ENCODE results near the gene METTL21C.

METTL21C gene

DNA sequence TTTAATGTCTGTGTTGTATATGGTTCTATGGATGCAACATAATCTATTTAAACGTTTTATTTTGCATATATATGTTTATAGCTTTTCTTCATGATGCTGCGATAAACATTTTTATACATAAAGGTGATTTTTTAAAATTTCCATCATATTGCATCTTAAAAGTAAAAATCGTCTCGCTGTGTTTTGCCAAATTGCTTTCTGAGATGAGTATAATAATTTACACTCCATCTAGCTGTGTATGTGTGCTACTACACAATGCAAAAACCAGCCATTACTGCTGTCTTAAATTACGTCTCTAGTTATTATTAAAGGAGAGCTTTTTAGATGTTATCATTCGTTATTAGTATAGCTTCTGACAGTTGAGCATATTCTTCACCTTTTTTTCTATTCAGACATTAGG, 37.2 kb downstream of the METTL21C start:
- DNase-seq = no peak

DNA sequence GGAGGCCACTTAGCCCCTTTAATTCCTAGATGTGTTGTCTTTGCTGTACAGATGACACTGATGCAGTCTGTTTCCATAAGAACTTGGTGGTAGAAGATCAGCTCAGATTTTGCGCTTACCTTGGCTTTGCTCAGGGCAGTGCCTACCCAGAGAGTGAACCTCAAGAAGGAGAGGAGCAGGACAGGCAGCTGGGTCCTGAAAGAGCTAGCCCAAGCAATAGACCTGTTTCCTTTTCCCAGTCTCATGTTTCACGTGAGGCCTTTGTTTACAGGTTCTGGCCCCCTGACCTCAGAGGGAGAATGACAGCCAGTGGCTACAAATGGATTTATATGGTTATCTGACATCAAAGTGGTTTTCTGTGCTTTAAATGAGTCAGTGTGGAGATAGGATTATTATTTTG, 40.1 kb downstream of the METTL21C start:
- DNase-seq = no peak

DNA sequence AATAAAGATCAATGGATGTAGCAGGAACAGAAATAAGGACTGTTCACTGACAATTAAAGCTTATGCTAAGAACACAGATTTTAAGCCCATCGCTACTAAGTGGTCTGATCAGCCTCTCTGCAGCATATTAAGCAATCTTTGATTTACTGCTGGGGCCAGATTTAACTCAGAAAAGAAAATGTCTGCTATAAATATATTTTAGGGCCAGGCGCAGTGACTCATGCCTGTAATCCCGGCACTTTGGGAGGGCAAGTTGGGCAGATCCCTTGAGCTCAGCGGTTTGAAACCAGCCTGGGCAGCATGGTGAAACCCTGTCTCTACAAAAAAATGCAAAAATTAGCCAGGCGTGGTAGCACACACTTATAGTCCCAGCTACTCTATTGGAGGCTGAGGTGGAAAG, 43.0 kb downstream of the METTL21C start:
- no peak for DNase-seq

DNA sequence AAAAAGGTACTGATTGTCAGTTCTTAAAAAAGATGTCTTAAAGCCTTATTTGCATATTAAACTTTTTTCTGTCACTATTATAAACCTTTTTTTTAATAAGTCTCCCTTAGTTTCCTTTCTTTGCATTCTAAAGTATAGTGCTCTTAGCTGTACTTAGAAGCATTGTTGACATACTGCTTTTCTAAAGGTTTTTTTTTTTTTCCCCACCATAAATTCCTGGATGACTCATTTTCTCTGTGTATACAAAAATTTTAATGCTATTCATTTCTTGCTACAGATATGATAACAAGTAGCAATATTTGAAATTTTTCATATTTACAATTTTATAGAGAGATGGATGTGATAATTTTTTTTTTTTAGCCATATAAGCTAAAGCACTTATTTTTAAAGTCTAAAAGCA, 43.5 kb downstream of the METTL21C start:
- no peak for DNase-seq

DNA sequence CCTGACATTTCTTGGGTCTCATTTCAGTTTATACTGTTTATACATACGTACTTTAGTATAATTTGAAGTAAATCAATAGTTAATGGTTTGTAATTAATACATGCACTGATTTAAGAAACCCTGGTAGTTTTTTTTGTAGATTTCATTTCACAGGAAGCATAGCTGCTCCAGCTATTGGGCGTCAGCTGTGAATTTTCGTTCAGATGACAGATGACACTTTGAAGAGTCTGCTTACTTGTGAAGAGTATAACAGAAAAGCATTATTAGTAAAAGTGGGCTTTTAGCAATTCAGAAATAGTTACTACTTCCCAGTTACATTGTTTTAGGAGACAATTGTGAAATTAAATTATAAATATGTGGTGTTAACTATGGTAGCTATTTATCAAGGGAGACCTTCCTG, 44.4 kb downstream of the METTL21C start:
- no peak for DNase-seq

DNA sequence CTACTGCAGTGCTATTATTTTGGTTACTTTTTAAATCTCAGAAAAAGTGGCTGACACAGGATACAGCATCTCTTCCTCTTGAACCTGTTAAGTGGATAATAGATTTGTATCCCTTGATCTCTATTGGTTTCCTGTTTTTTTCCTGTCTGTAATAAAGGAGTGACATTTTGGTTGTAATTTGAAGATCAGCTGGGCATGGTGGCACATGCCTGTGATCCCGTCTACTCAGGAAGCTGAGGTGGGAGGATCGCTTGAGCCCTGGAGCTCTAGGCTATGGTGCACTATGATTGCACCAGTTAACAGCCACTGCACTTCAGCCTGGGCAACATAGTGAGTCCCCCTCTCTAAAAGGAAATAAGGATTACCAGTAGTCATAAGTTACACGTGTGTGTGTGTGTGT, 46.8 kb downstream of the METTL21C start:
- no peak for DNase-seq

DNA sequence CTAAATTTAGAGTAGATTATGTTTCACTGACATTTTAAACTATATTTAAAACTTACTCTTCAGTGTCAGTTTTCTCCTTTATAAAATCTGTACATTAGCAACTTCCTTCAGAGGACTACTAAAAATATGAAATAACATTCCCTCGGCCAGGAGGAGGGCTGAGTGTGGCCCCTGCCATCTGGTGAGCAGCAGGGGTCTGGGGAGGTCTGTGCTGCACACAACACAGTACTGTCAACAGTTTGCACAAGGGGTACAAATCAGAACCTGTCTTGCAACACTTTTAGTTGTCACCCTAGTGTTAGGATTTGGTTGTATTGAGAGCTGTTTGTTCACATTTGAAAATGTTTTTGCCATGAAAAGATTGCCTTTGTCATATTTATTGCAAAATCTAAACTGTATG, 49.1 kb downstream of the METTL21C start:
- DNase-seq = no peak

DNA sequence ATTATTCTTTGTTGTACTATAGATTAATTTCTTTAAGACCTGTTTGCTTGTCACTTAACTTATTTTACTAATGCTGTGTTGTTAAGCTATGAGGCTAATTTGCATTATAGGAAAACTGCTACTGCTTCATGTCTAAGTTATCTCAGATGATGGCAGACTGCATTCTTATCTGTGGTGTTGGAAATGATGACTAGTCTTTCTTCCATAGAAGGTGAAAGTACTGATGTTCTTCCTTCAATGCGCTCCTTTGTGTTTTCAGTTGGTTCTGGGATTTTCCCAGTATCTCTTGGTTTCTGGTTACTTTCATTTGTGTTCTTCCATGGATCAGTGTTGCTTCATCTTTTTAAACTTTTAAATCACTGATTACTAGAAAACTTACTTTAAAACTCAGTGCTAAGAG, 51.2 kb downstream of the METTL21C start:
- DNase-seq = no peak

DNA sequence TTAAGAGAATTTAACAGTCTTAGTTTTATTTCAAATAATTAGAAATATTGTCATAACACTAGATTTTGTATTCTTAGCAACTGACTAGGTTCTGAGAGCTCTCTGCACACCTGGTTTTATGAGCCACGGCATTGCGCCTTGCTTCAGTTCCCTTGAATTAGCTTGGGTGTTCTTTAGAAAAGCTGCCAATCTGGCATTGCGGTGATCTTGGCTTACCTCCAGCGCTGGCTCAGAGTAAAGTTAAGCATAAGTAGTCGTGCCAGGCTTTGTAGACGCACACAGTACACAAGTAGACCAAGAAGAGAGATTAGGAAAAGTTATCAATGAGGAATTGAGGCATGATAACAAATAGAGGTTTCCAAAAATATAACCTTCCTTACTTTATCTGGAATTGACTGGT, 52.4 kb downstream of the METTL21C start:
- no peak for DNase-seq

DNA sequence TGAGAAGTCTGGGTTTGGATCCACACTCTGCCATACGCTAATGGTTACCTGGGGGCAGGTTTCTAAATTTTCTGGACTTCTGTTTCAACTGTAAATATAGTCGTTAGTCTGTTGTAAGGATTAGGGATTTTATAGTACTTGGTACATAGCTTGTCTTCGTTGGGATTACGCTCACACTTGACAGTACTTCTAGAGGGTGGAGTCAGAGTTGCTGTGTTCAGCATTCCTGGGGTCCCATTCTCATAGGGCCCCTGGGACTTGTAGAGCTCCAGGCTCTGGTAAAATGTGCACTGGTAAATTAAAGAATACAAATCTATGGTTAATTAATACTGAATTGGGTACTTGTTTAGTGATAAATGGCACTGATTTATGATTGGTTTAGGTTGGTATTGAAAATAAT, 52.8 kb downstream of the METTL21C start:
- DNase-seq = no peak

DNA sequence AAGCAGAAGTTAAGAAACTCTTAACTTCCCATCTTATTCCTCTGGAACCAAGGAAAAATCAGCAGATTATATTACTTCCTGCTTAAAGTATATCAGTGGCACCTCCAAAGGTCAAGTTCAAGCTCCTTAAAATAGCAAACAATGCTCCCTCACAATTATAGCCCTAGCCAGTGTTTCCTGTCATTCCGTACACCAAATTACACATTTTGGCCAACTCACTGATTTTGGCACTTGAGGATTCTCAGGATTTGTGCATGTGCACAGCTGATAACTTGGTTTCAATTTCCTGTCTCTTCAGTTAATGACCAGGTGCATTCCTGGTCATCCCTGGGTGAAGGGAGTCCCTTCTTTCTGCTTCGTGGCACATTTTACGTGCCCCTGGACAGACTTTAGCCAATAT, 56.1 kb downstream of the METTL21C start:
- no peak for DNase-seq
